ENCODE results near the gene ETS2. TPM values are rescaled to one million over a fixed set of nuclear protein-coding genes. Genes with fewer than 3 reads are reported as not detected.

The ETS2 gene
- total RNA-seq, 2 donors from 2014 or later, result 98.4 to 102 TPM

GRCh38 chr21:38830671-38831525, 25.2 kb downstream of the ETS2 start:
- Histone ChIP-seq H3K4me1 (ENCODE audit: control insufficient read depth, insufficient read depth, low read length) (no peaks in the 10 kb centered on the region), H3K36me3 (ENCODE audit: control insufficient read depth, insufficient read depth, low read length) (no peaks in the 10 kb centered on the region), H3K9me3 (ENCODE audit: control insufficient read depth, low read length) (no peaks in the 10 kb centered on the region), H3K27ac (ENCODE audit: low read depth, low read length) (no peak overlapping the region), H3K9ac (ENCODE audit: extremely low read depth, low read length, poor library complexity, severe bottlenecking) (no peak overlapping the region), H3K27me3 (ENCODE audit: control insufficient read depth, insufficient read depth, low read length, poor library complexity, severe bottlenecking) (no peaks in the 10 kb centered on the region), H3K4me3 (ENCODE audit: low read length) (no peak overlapping the region)
- H3K27ac Mint-ChIP-seq, result no peak overlapping the region
- TF ChIP-seq CTCF (conservative IDR thresholded peaks at IDR 0.05), result no peak
- no peak overlapping the region for H3K4me3 Mint-ChIP-seq
- H3K9me3 Mint-ChIP-seq, result peaks cover 10% of the 10 kb centered on the region
- no peaks in the 10 kb centered on the region for H3K27me3 Mint-ChIP-seq (ENCODE audit: insufficient read depth)
- no peak for DNase-seq
- WGBS, 2 experiments (ENCODE audit: insufficient coverage in 1 of 2, insufficient read length in 1 of 2), result 94% methylated on average over 2 of the region's 2 CpGs; no CpG with 5 or more reads in 1 of the 2 experiments
- H3K36me3 Mint-ChIP-seq (ENCODE audit: low read depth), result peaks cover 4% of the 10 kb centered on the region
- H3K4me1 Mint-ChIP-seq, result peaks cover 13% of the 10 kb centered on the region

DNA sequence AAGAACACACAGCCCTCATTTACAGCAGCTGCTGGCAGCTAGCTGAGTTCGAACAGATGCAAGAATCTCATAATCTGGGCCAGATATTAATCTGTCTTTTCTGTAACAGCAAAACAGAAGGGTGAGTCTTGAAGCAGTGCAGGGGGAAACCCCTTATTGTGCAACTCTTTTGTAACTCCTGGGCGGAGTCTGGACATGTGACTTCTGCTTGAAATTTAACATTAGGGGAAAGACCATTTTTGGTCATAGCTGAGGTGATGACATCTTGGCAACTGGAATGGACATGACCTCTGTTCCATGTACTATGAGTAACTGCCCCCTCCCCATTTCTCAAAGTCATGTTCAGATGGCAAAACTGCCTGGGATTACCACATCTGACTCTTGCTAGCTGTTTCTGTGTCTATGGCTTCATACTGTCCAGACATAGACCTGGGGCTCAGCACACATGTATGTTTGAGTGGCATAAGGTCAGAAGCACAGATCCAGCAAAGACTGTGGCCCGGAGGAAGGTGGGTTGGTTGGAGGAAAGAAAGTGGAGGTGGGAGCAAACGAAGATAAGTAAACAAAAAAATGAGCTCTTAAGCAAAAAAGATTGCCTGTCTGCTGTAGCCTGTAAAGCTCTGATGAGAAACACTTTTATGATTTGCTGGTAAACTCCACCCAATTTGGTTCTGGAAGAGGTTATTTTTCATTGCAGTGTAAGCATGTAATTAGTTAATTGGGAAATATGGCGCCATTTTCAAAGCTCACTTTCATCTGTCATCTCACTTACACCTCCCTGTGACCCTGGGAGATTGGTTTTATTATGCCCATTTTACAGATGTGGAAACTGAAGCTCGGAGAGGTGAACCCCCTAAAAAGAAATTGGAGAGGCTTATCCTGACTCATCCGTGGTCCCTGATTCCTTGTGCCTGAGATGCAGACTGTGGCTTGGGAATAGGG, 26.1 kb downstream of the ETS2 start:
- H3K9me3 Mint-ChIP-seq, result peaks cover 6% of the 10 kb centered on the region
- H3K36me3 Mint-ChIP-seq (ENCODE audit: low read depth), result no peaks in the 10 kb centered on the region
- peaks cover 13% of the 10 kb centered on the region for H3K4me1 Mint-ChIP-seq
- H3K4me3 ChIP-seq (ENCODE audit: low read length), result no peak overlapping the region
- no peak overlapping the region for H3K4me3 Mint-ChIP-seq
- no peaks in the 10 kb centered on the region for H3K27me3 Mint-ChIP-seq (ENCODE audit: insufficient read depth)
- no peak overlapping the region for H3K27ac ChIP-seq (ENCODE audit: low read depth, low read length)
- no peaks in the 10 kb centered on the region for H3K9me3 ChIP-seq (ENCODE audit: control insufficient read depth, low read length)
- no peaks in the 10 kb centered on the region for H3K36me3 ChIP-seq (ENCODE audit: control insufficient read depth, insufficient read depth, low read length)
- TF ChIP-seq CTCF (conservative IDR thresholded peaks at IDR 0.05), result no peak
- no peak overlapping the region for H3K27ac Mint-ChIP-seq
- no peak for DNase-seq
- WGBS, 2 experiments (ENCODE audit: insufficient coverage in 1 of 2, insufficient read length in 1 of 2), result 88 to 90% methylated on average over 6 to 7 of the region's 7 CpGs
- no peak overlapping the region for H3K9ac ChIP-seq (ENCODE audit: extremely low read depth, low read length, poor library complexity, severe bottlenecking)
- no peaks in the 10 kb centered on the region for H3K4me1 ChIP-seq (ENCODE audit: control insufficient read depth, insufficient read depth, low read length)
- no peaks in the 10 kb centered on the region for H3K27me3 ChIP-seq (ENCODE audit: control insufficient read depth, insufficient read depth, low read length, poor library complexity, severe bottlenecking)

DNA sequence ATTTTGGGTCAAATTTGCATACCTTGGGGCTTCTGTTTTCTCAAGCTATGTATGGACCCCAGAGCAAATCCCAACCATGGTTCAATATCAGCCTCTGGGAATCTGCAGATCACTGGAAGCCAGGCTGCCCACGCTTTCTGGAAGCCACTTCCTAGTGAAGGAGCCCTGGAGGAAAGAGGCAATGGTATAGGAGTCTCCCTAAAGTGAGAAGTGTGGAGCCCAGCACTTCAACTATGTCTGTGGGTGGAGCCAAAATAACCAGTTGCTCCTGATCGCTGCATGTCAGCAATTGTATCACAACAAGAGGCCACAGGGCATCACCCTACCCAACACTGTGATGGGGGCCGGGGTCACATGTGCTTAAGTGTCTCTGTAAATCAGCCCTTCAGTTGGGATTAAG, 26.9 kb downstream of the ETS2 start:
- no peaks in the 10 kb centered on the region for H3K36me3 ChIP-seq (ENCODE audit: control insufficient read depth, insufficient read depth, low read length)
- no peak overlapping the region for H3K27ac Mint-ChIP-seq
- H3K9me3 ChIP-seq (ENCODE audit: control insufficient read depth, low read length), result no peaks in the 10 kb centered on the region
- peaks cover 13% of the 10 kb centered on the region for H3K4me1 Mint-ChIP-seq
- H3K27ac ChIP-seq (ENCODE audit: low read depth, low read length), result no peak overlapping the region
- no peak overlapping the region for H3K4me3 Mint-ChIP-seq
- no peak overlapping the region for H3K4me3 ChIP-seq (ENCODE audit: low read length)
- no peak for TF ChIP-seq CTCF (conservative IDR thresholded peaks at IDR 0.05)
- peaks cover 2% of the 10 kb centered on the region for H3K9me3 Mint-ChIP-seq
- no peak overlapping the region for H3K9ac ChIP-seq (ENCODE audit: extremely low read depth, low read length, poor library complexity, severe bottlenecking)
- no peaks in the 10 kb centered on the region for H3K4me1 ChIP-seq (ENCODE audit: control insufficient read depth, insufficient read depth, low read length)
- DNase-seq, result no peak
- WGBS, 2 experiments (ENCODE audit: insufficient coverage in 1 of 2, insufficient read length in 1 of 2), result 95 to 96% methylated on average over 2 to 3 of the region's 3 CpGs
- H3K27me3 ChIP-seq (ENCODE audit: control insufficient read depth, insufficient read depth, low read length, poor library complexity, severe bottlenecking), result no peaks in the 10 kb centered on the region
- H3K27me3 Mint-ChIP-seq (ENCODE audit: insufficient read depth), result no peaks in the 10 kb centered on the region
- no peaks in the 10 kb centered on the region for H3K36me3 Mint-ChIP-seq (ENCODE audit: low read depth)

Data from endodermal cell (in vitro differentiated cells).